HFFc6 (cell line): Measurements from ENCODE around the gene BNIPL. TPM values are rescaled to one million over a fixed set of nuclear protein-coding genes. Genes with fewer than 3 reads are reported as not detected.

ENCODE experiments used
- DNase-seq: peaks from one replicate; pipeline ENCODE4 v3.0.0-alpha.2; 2018
- H3K27ac Mint-ChIP-seq: 2 replicates; pipeline ENCODE4 v1.8.0; 2020; ENCODE audit warnings: mild to moderate bottlenecking, mixed read lengths
- H3K27me3 Mint-ChIP-seq: 2 replicates; pipeline ENCODE4 v1.8.0; 2021; ENCODE audit warnings: mild to moderate bottlenecking, moderate library complexity, mixed read lengths; ENCODE audit not compliant: insufficient read depth
- H3K36me3 Mint-ChIP-seq: 2 replicates; pipeline ENCODE4 v1.8.0; 2021; ENCODE audit warnings: low read depth, mixed read lengths
- H3K4me1 Mint-ChIP-seq: 2 replicates; pipeline ENCODE4 v1.8.0; 2020; ENCODE audit warnings: low read depth, mixed read lengths
- H3K4me3 Mint-ChIP-seq: 2 replicates; pipeline ENCODE4 v1.8.0; 2020; ENCODE audit warnings: mild to moderate bottlenecking, moderate library complexity, mixed read lengths
- H3K9me3 Mint-ChIP-seq: 2 replicates; pipeline ENCODE4 v1.8.0; 2020; ENCODE audit warnings: mild to moderate bottlenecking, mixed read lengths
- CTCF ChIP-seq: fragments of 200-600 bp; sonication (generic); IDR thresholded peaks from 2 replicates; pipeline ENCODE4 v1.5.0; 2021; ENCODE audit warnings: antibody characterized with exemption, mild to moderate bottlenecking
- total RNA-seq, 6 experiments: library from RNA; stranded (reverse); fragmentation: NEBNext Ultra II Directional; extraction: Animal tissue kit (Norgen Biotek cat#: 25700); gene quantifications; 2 replicates in 1 of 6; 3 replicates in 5 of 6; pipeline ENCODE4 v1.2.3, GENCODE V29; 2021

Gene BNIPL
- total RNA-seq, 6 experiments from 2014 or later = 0.06 to 0.31 (median 0.12) TPM; not detected in 1

DNA sequence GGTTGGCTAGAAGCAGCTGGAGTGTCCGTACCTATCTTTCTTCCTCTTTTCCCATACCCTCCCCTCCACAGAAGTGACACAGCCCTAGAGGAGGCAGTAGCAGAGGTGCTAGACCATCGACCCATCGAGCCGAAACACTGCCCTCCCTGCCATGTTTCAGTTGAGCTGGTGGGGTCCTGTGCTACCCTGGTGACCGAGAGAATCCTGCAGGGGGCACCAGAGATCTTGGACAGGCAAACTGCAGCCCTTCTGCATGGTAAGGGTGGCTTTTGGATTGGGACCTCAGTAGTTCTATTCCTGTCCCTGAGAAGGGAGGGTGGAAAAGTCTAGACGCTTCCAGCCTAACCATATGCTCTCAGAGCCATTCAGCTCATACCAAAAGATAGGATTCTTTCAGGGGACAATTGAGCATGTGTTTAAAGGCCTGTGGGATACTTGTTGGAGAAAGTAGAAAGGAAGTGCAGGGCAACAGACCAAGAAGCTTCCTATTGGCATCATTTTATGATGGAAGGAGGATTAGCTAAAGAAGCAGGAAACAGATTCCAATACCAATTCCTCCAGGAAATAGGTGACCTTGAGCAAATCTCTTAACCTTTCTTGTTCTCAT is 11.7 kb upstream of the BNIPL start:
- Mint-ChIP-seq H3K4me3 (no peak overlapping the region), H3K9me3 (no peaks in the 10 kb centered on the region), H3K27me3 (no peaks in the 10 kb centered on the region; the same call in 1 of the 2 replicates), H3K36me3 (peaks cover 10% of the 10 kb centered on the region; the same call in 1 of the 2 replicates), H3K4me1 (peaks cover 7% of the 10 kb centered on the region), H3K27ac (no peak overlapping the region)
- peak; percentile 84 for TF ChIP-seq CTCF
- peak; percentile 53 for DNase-seq

DNA sequence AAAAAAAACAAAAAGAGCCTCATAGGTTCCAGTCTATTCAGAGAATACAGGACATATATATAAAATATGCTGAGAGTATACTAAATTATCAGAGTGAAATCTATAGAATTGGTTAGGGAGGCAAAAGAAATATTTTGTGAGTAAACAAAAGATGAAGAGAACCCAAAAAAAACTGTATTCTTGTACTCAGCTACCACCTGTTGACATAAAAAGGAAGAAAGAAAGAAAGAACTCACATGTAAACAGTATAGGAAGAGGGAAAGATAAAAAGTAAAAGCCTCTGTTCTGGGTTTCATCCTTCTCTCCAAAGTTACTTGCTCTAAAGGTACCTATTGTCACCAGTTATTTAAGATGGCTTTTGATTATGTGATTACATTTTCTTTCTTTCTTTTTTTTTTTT is 9.9 kb upstream of the BNIPL start:
- Mint-ChIP-seq H3K36me3 (peaks cover 10% of the 10 kb centered on the region; the same call in 1 of the 2 replicates), H3K4me3 (no peak overlapping the region), H3K4me1 (peaks cover 7% of the 10 kb centered on the region), H3K9me3 (no peaks in the 10 kb centered on the region), H3K27ac (no peak overlapping the region), H3K27me3 (no peaks in the 10 kb centered on the region; the same call in 1 of the 2 replicates)
- TF ChIP-seq CTCF = no peak
- no peak for DNase-seq

GRCh38 chr1:151032164-151032563 is 4.2 kb upstream of the BNIPL start:
- DNase-seq = no peak
- H3K9me3 Mint-ChIP-seq = no peaks in the 10 kb centered on the region
- H3K27ac Mint-ChIP-seq = no peak overlapping the region
- H3K4me3 Mint-ChIP-seq = no peak overlapping the region
- H3K4me1 Mint-ChIP-seq = peaks cover 11% of the 10 kb centered on the region
- no peak for TF ChIP-seq CTCF
- H3K36me3 Mint-ChIP-seq = peaks cover 19% of the 10 kb centered on the region
- peaks cover 3% of the 10 kb centered on the region for H3K27me3 Mint-ChIP-seq

DNA sequence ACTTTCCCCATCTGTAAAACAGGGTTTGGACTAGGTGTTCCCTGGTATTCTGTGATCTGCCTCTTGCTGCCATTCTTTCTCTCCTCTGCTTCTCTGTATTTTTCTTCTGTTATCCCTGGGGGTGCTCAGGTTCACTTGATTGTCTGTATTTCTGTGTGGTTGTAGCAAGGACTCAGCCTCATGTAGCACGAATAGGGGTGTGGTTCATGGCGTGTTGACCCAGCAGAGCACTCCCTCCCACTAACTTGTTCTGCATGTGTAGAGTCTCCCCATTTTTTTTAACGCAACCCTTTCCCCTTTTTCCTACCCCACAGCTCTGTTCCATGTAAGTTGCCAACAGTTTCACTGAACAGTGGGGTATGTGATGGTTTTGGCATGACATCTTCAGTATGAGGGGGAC is 1.2 kb upstream of the BNIPL start:
- DNase-seq = no peak
- H3K27ac Mint-ChIP-seq = no peak overlapping the region
- no peak for TF ChIP-seq CTCF
- peaks cover 13% of the 10 kb centered on the region for H3K36me3 Mint-ChIP-seq
- no peaks in the 10 kb centered on the region for H3K9me3 Mint-ChIP-seq
- H3K4me1 Mint-ChIP-seq = peaks cover 11% of the 10 kb centered on the region
- no peak overlapping the region for H3K4me3 Mint-ChIP-seq
- peaks cover 3% of the 10 kb centered on the region for H3K27me3 Mint-ChIP-seq

DNA sequence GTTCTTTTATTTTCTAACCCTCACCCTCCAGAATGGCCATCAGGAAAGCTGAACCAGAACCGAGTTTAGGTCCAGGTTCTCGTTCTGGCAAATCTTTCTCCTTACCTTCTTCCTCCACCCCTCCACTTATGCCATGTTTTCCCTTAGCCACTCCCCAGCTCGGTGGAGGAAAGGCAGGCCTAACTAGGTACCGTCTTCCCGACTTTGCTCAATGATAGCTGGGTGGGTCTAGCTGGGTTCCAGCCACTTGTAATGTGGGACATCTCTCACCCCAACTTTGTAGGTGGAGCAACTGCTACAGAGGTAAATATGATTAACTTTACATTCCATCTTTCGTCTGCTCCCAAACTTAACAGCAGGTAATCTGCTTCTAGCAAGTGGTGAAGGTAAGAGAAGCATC is 646 bp downstream of the BNIPL start:
- TF ChIP-seq CTCF = no peak
- H3K9me3 Mint-ChIP-seq = no peaks in the 10 kb centered on the region
- H3K27me3 Mint-ChIP-seq = peaks cover 3% of the 10 kb centered on the region
- no peak overlapping the region for H3K4me3 Mint-ChIP-seq
- peaks cover 13% of the 10 kb centered on the region for H3K36me3 Mint-ChIP-seq
- no peak for DNase-seq
- H3K4me1 Mint-ChIP-seq = peaks cover 11% of the 10 kb centered on the region
- H3K27ac Mint-ChIP-seq = no peak overlapping the region
